HepG2 (cell line): Measurements from ENCODE around the gene TTLL7. TPM values are rescaled to one million over a fixed set of nuclear protein-coding genes. Genes with fewer than 3 reads are reported as not detected.

ENCODE experiments used
- ATAC-seq: fragments of 200-7000 bp; cut with Tn5 transposase; 3 replicates; pipeline ENCODE4 v1.9.1; 2020; ENCODE audit warnings: mild to moderate bottlenecking, moderate library complexity
- BruUV-seq: library from RNA; stranded (reverse); fragments of 400-500 nt; replicated peaks from 2 replicates; lab custom pipeline; 2021; lab: Mats Ljungman, UMichigan
- CTCF ChIA-PET: fragments of 300-600 bp; formaldehyde crosslinking; extraction: SDS; loops from one replicate; lab custom pipeline; 2021; ENCODE audit warnings: low total read pairs, inconsistent platforms, low intra/inter-chr PET ratio; lab: Yijun Ruan, JAX
- POLR2A ChIA-PET: fragments of 350-600 bp; sonication (Branson Sonifier 250); formaldehyde crosslinking; loops from one replicate; lab custom pipeline; 2020; ENCODE audit warnings: antibody characterized with exemption, inconsistent platforms; lab: Yijun Ruan, JAX
- DNase-seq: peaks from one replicate; pipeline ENCODE4 v3.0.0-alpha.2; 2015; ENCODE audit warnings: low spot score
- FAIRE-seq: peaks from 3 replicates; lab custom pipeline; 2011; peaks lifted over from hg19 to GRCh38; lab: Jason Lieb, UNC
- H2AFZ ChIP-seq: one replicate; pipeline ENCODE4 v1.6.1; 2011; ENCODE audit warnings: low read length, inconsistent platforms
- H3K27ac ChIP-seq: fragments of 300-600 bp; 3 replicates; pipeline ENCODE4 v1.8.0; 2011; ENCODE audit warnings: mixed run types, mild to moderate bottlenecking, mixed read lengths, low read length, inconsistent platforms; ENCODE audit not compliant: insufficient read depth; ENCODE audit errors: extremely low read length
- H3K27me3 ChIP-seq, 2 experiments: fragments of 200-600 bp in 1 of 2; 2 replicates in 1 of 2; 3 replicates in 1 of 2; pipeline versions ENCODE4 v1.6.0 to v1.8.0; 2011; ENCODE audit warnings: low read length in 2 of 2, mild to moderate bottlenecking in 2 of 2, moderate library complexity in 2 of 2, inconsistent platforms in 1 of 2; ENCODE audit not compliant: insufficient read depth in 2 of 2, control insufficient read depth in 1 of 2
- H3K36me3 ChIP-seq, 2 experiments: fragments of 200-600 bp in 1 of 2; replicated peaks in 1 of 2; 2 replicates in 1 of 2; 3 replicates in 1 of 2; pipeline versions ENCODE4 v1.5.1 to v1.8.0; 2011; ENCODE audit warnings: low read length in 2 of 2, inconsistent platforms in 1 of 2; ENCODE audit not compliant: insufficient read depth in 2 of 2, control insufficient read depth in 1 of 2
- H3K4me1 ChIP-seq: 2 replicates; pipeline ENCODE4 v1.5.1; 2012; ENCODE audit warnings: low read length, inconsistent platforms; ENCODE audit not compliant: insufficient read depth
- H3K4me2 ChIP-seq: 2 replicates; pipeline ENCODE4 v1.6.0; 2011; ENCODE audit warnings: low read depth, low read length, inconsistent platforms
- H3K4me3 ChIP-seq, 3 experiments: fragments of 200-600 bp in 1 of 3; sonication (generic), shearing (Covaris generic) in 1 of 3; replicated peaks in 1 of 3; 2 replicates each; pipeline ENCODE4 v1.5.1; 2011 to 2016; ENCODE audit warnings: low read length in 3 of 3, inconsistent platforms in 2 of 3, low read depth in 2 of 3, mild to moderate bottlenecking in 2 of 3, control low read depth in 1 of 3, mixed read lengths in 1 of 3; ENCODE audit not compliant: insufficient read depth in 1 of 3
- H3K79me2 ChIP-seq: one replicate; pipeline ENCODE4 v1.6.1; 2011; ENCODE audit warnings: low read length, inconsistent platforms; ENCODE audit not compliant: insufficient read depth
- H3K9ac ChIP-seq: 2 replicates; pipeline ENCODE4 v1.6.0; 2011; ENCODE audit warnings: mild to moderate bottlenecking, low read depth, low read length, inconsistent platforms; ENCODE audit not compliant: insufficient read depth
- H3K9me3 ChIP-seq: 2 replicates; pipeline ENCODE4 v1.5.1; 2012; ENCODE audit warnings: mild to moderate bottlenecking, low read length
- H4K20me1 ChIP-seq: 2 replicates; pipeline ENCODE4 v1.6.0; 2011; ENCODE audit warnings: inconsistent platforms, mild to moderate bottlenecking, low read length, moderate library complexity; ENCODE audit not compliant: insufficient read depth
- CTCF ChIP-seq: sonication (generic); formaldehyde crosslinking; IDR thresholded peaks from 2 replicates; pipeline ENCODE4 v1.5.0; 2020; ENCODE audit warnings: mild to moderate bottlenecking, missing genetic modification reagents, moderate library complexity
- HNF1A ChIP-seq, 2 experiments: sonication (generic) in 1 of 2; formaldehyde crosslinking in 1 of 2; IDR thresholded peaks; 2 replicates each; pipeline versions ENCODE4 v1.4.0 to v1.6.1; 2016 to 2020; ENCODE audit warnings: borderline replicate concordance in 1 of 2, low read depth in 1 of 2, mild to moderate bottlenecking in 1 of 2, missing genetic modification reagents in 1 of 2
- STAG1 ChIP-seq: sonication (generic); formaldehyde crosslinking; IDR thresholded peaks from 2 replicates; pipeline ENCODE4 v1.4.0; 2020; ENCODE audit warnings: missing genetic modification reagents
- ZFP36L2 ChIP-seq: sonication (generic); formaldehyde crosslinking; IDR thresholded peaks from 2 replicates; pipeline ENCODE4 v1.4.0; 2020; ENCODE audit warnings: missing genetic modification reagents
- WGBS: methylation state at CpG from one replicate; pipeline ENCODE4 v1.1.6; 2017; ENCODE audit warnings: low lambda C conversion rate; 5-methylcytosine and 5-hydroxymethylcytosine counted together
- in situ Hi-C: cut with HindIII; loops from 2 replicates; pipeline ENCODE4 v1.10.0; 2017; ENCODE audit warnings: low pct_unique_long_range_greater_than_20kb; ENCODE audit not compliant: extremely low pct_ligation_motif_present
- intact Hi-C: fragments of 100-400 bp; cut with micrococcal nuclease; formaldehyde crosslinking; loops from one replicate; pipeline ENCODE4 v1.10.0; 2022; ENCODE audit not compliant: unreplicated experiment
- polyA plus RNA-seq, 8 experiments: library from polyadenylated mRNA; depleted of rRNA in 3 of 8; stranded (reverse) in 7 of 8; unstranded in 1 of 8; fragments of >200 nt; fragmentation: Illumina TruSeq in 4 of 8; extraction: Trizol in 4 of 8; gene quantifications; 2 replicates each; pipeline versions ENCODE4 v1.2.1 to v1.2.3, GENCODE V29; 2011 to 2016; ENCODE audit warnings: low read depth in 4 of 8, missing spikeins in 1 of 8, mixed read lengths in 1 of 8; ENCODE audit not compliant: insufficient read depth in 1 of 8
- total RNA-seq, 5 experiments: library from RNA; depleted of rRNA; stranded (reverse); fragments of >200 nt; fragmentation: Illumina TruSeq; extraction: Trizol; gene quantifications; 2 replicates each; pipeline ENCODE4 v1.2.3, GENCODE V29; 2016; ENCODE audit warnings: low read depth in 1 of 5

Gene TTLL7
- total and polyA plus RNA-seq, 2 of the 13 experiments (the other 11 are each of a cell fraction or from before 2014, with no cell fraction given): 0.07 to 0.22 TPM

- Histone ChIP-seq H3K27me3 (no peaks in the 10 kb centered on the region), H4K20me1 (no peaks in the 10 kb centered on the region), H3K4me2 (no peak overlapping the region), H3K27ac (no peak overlapping the region), H3K4me1 (peaks cover 12% of the 10 kb centered on the region), H3K9ac (no peak overlapping the region), H3K4me3 (no peak overlapping the region), H3K9me3 (no peaks in the 10 kb centered on the region), H3K36me3 (no peaks in the 10 kb centered on the region), H2AFZ (no peak overlapping the region), H3K79me2 (no peaks in the 10 kb centered on the region)
- no peak for TF ChIP-seq HNF1A (IDR thresholded peaks at IDR 0.05; ENCODE audit: low read depth)
- TF ChIP-seq HNF1A (CRISPR knock-in tag; IDR thresholded peaks at IDR 0.05; ENCODE audit: borderline replicate concordance): no peak
- peak; percentile 38 for TF ChIP-seq CTCF (CRISPR knock-in tag)
- peak; percentile 41 for TF ChIP-seq STAG1 (CRISPR knock-in tag)
- no peak for TF ChIP-seq ZFP36L2 (CRISPR knock-in tag)
- no peak for FAIRE-seq
- no peak for DNase-seq
- ChIA-PET POLR2A (no interaction called here), CTCF (interaction anchor here (0.8 kb wide), 1 partner anchor 715 kb away, joined by 4 read pairs; no protein-coding TSS in a partner anchor)
- in situ Hi-C loops: no loop called here
- BruUV-seq: no TSS peak
- intact Hi-C loops: loop anchor here (1.0 kb wide), 3 partner anchors 217 to 867 kb away; no protein-coding TSS in a partner anchor
- ATAC-seq: no peak
- WGBS: 35% methylated on average over 3 of the region's 3 CpGs
Measured at GRCh38 chr1:83905315-83905907, 93.5 kb downstream of the TTLL7 start.
